Endodermal cell (in vitro differentiated cells): ENCODE data around the gene TRIM33. TPM values are rescaled to one million over a fixed set of nuclear protein-coding genes. Genes with fewer than 3 reads are reported as not detected.

Source experiments
- DNase-seq: peaks from one replicate; pipeline ENCODE4 v3.0.0-alpha.2; 2017
- H3K27ac ChIP-seq: 2 replicates; pipeline ENCODE4 v1.5.1; 2013; ENCODE audit warnings: mild to moderate bottlenecking, low read depth, low read length, moderate library complexity
- H3K27me3 ChIP-seq: 2 replicates; pipeline ENCODE4 v1.6.1; 2013; ENCODE audit warnings: mild to moderate bottlenecking, low read length, moderate library complexity; ENCODE audit not compliant: insufficient read depth, control insufficient read depth, poor library complexity, severe bottlenecking
- H3K36me3 ChIP-seq: 2 replicates; pipeline ENCODE4 v1.7.0; 2013; ENCODE audit warnings: mild to moderate bottlenecking, low read length, moderate library complexity; ENCODE audit not compliant: control insufficient read depth, insufficient read depth
- H3K4me1 ChIP-seq: one replicate; pipeline ENCODE4 v1.7.0; 2013; ENCODE audit warnings: low read length; ENCODE audit not compliant: control insufficient read depth, insufficient read depth
- H3K4me3 ChIP-seq: 2 replicates; pipeline ENCODE4 v1.5.1; 2013; ENCODE audit warnings: mild to moderate bottlenecking, low read length, moderate library complexity
- H3K9ac ChIP-seq: 2 replicates; pipeline ENCODE4 v1.6.1; 2013; ENCODE audit warnings: mild to moderate bottlenecking, low read length, moderate library complexity; ENCODE audit not compliant: poor library complexity, severe bottlenecking; ENCODE audit errors: extremely low read depth
- H3K9me3 ChIP-seq: 2 replicates; pipeline ENCODE4 v1.6.1; 2013; ENCODE audit warnings: mild to moderate bottlenecking, low read length, moderate library complexity; ENCODE audit not compliant: control insufficient read depth
- H3K27ac Mint-ChIP-seq: 2 replicates; pipeline ENCODE4 v1.8.0; 2020; ENCODE audit warnings: mixed read lengths
- H3K27me3 Mint-ChIP-seq: 2 replicates; pipeline ENCODE4 v1.8.0; 2021; ENCODE audit warnings: mild to moderate bottlenecking, mixed read lengths; ENCODE audit not compliant: insufficient read depth
- H3K36me3 Mint-ChIP-seq: 2 replicates; pipeline ENCODE4 v1.8.0; 2020; ENCODE audit warnings: low read depth, mixed read lengths
- H3K4me1 Mint-ChIP-seq: 2 replicates; pipeline ENCODE4 v1.8.0; 2020; ENCODE audit warnings: mixed read lengths
- H3K4me3 Mint-ChIP-seq: 2 replicates; pipeline ENCODE4 v1.8.0; 2020; ENCODE audit warnings: mild to moderate bottlenecking, moderate library complexity, mixed read lengths
- H3K9me3 Mint-ChIP-seq: 2 replicates; pipeline ENCODE4 v1.8.0; 2020; ENCODE audit warnings: mild to moderate bottlenecking, mixed read lengths
- CTCF ChIP-seq: fragments of 200-600 bp; sonication (generic); conservative IDR thresholded peaks from 2 replicates; pipeline ENCODE4 v1.5.0; 2021; ENCODE audit warnings: antibody characterized with exemption, mild to moderate bottlenecking
- WGBS, 2 experiments: methylation state at CpG; one replicate each; pipeline versions ENCODE4 v1.1.5 to v1.1.7; 2013; ENCODE audit warnings: missing lambda C conversion rate in 2 of 2, mixed read lengths in 1 of 2; ENCODE audit not compliant: insufficient coverage in 1 of 2, insufficient read length in 1 of 2; 5-methylcytosine and 5-hydroxymethylcytosine counted together
- total RNA-seq, 2 donors: library from RNA; stranded (reverse); fragmentation: NEBNext Ultra II Directional in 1 of 2; extraction: Animal tissue kit (Norgen Biotek cat#: 25700) in 1 of 2; gene quantifications; 2 replicates in 1 of 2; 3 replicates in 1 of 2; pipeline ENCODE4 v1.2.1, GENCODE V29; 2021

Gene TRIM33
- total RNA-seq, 2 donors from 2014 or later: 47.2 to 50.6 TPM

DNA sequence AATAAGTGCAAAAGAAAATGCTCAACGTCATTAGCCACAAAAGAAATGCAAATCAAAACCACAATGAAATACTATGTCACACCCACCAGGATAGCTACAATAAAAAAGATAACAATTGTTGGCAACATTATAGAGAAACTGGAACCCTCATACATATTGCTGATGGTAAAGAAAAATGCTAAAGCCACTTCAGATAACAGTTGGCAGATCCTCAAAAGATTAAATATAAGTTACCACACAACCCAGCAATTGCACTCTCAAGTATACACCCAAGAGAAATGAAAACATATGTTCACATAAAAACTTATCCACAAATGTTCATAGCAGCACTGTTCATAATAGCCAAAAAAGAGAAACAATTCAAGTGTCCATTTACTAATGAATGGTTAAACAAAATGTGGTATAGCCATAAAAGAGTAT lies 20.7 kb downstream of the TRIM33 start:
- Mint-ChIP-seq H3K9me3 (peaks cover 15% of the 10 kb centered on the region), H3K27me3 (no peaks in the 10 kb centered on the region)
- no peak overlapping the region for H3K4me3 ChIP-seq

DNA sequence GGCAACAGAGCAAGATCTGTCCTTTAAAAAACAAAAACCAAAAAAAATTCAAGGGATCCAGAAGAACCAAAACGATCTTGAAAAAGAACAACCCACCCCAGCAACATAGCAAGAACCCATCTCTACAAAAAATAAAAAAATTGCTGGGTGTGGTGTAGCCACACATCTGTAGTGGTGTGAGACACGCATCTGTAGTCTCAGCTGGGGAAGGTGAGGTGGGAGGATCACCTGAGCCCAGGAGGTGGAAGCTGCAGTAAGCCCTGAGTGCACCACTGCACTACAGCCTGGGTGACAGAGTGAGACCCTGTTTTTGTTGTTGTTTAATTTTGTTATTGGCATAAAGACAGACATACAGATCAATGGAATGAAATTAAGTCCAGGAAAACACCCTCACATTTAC lies 22.3 kb downstream of the TRIM33 start:
- Mint-ChIP-seq H3K27me3 (no peaks in the 10 kb centered on the region), H3K9me3 (peaks cover 15% of the 10 kb centered on the region), H3K27ac (no peak overlapping the region), H3K36me3 (peaks cover 37% of the 10 kb centered on the region), H3K4me3 (no peak overlapping the region), H3K4me1 (no peaks in the 10 kb centered on the region)
- Histone ChIP-seq H3K36me3 (peaks cover 17% of the 10 kb centered on the region), H3K27ac (no peak overlapping the region), H3K9me3 (peaks cover 12% of the 10 kb centered on the region), H3K4me3 (no peak overlapping the region), H3K27me3 (no peaks in the 10 kb centered on the region), H3K4me1 (no peaks in the 10 kb centered on the region), H3K9ac (no peak overlapping the region)
- TF ChIP-seq CTCF: no peak
- 94 to 100% methylated on average over 1 of the region's 2 CpGs for WGBS, 2 experiments
- no peak for DNase-seq

More for the DNA sequence above, 20.7 kb downstream of the TRIM33 start:
- H3K9me3 ChIP-seq: peaks cover 12% of the 10 kb centered on the region
- peaks cover 39% of the 10 kb centered on the region for H3K36me3 Mint-ChIP-seq
- no peak for TF ChIP-seq CTCF
- WGBS, 2 experiments: 91% methylated on average over 1 of the region's 1 CpG; no CpG with 5 or more reads in 1 of the 2 experiments
- H3K4me1 Mint-ChIP-seq: no peaks in the 10 kb centered on the region
- H3K36me3 ChIP-seq: peaks cover 16% of the 10 kb centered on the region
- no peaks in the 10 kb centered on the region for H3K4me1 ChIP-seq
- H3K27me3 ChIP-seq: no peaks in the 10 kb centered on the region
- no peak overlapping the region for H3K4me3 Mint-ChIP-seq
- no peak overlapping the region for H3K27ac ChIP-seq
- DNase-seq: no peak
- H3K27ac Mint-ChIP-seq: no peak overlapping the region
- no peak overlapping the region for H3K9ac ChIP-seq

GRCh38 chr1:114485286-114485685 lies 25.7 kb downstream of the TRIM33 start:
- TF ChIP-seq CTCF: no peak
- no peaks in the 10 kb centered on the region for H3K27me3 ChIP-seq
- Mint-ChIP-seq H3K36me3 (peaks cover 36% of the 10 kb centered on the region), H3K4me1 (no peaks in the 10 kb centered on the region), H3K4me3 (no peak overlapping the region), H3K27me3 (no peaks in the 10 kb centered on the region), H3K27ac (no peak overlapping the region), H3K9me3 (peaks cover 16% of the 10 kb centered on the region)
- peaks cover 6% of the 10 kb centered on the region for H3K36me3 ChIP-seq
- peaks cover 7% of the 10 kb centered on the region for H3K9me3 ChIP-seq
- no peak overlapping the region for H3K27ac ChIP-seq
- no peak overlapping the region for H3K4me3 ChIP-seq
- no peak for DNase-seq
- no peak overlapping the region for H3K9ac ChIP-seq
- no peaks in the 10 kb centered on the region for H3K4me1 ChIP-seq
